Mononuclear cell (primary cell): ENCODE data around the gene TEK. TPM values are rescaled to one million over a fixed set of nuclear protein-coding genes. Genes with fewer than 3 reads are reported as not detected.

Experiments
- H3K27me3 ChIP-seq: 2 replicates; pipeline ENCODE4 v1.6.0; 2011; ENCODE audit warnings: low read length, control low read depth; ENCODE audit not compliant: insufficient read depth
- H3K4me1 ChIP-seq: 2 replicates; pipeline ENCODE4 v1.5.1; 2011; ENCODE audit warnings: mild to moderate bottlenecking, low read length, control low read depth; ENCODE audit not compliant: insufficient read depth
- H3K4me3 ChIP-seq: 2 replicates; pipeline ENCODE4 v1.5.1; 2011; ENCODE audit warnings: mild to moderate bottlenecking, low read length, moderate library complexity
- H3K9me3 ChIP-seq: 2 replicates; pipeline ENCODE4 v1.5.1; 2011; ENCODE audit warnings: low read depth, mild to moderate bottlenecking, control low read depth, low read length
- total RNA-seq: library from RNA; depleted of rRNA; stranded (reverse); fragments of >200 nt; gene quantifications from one replicate; pipeline ENCODE4 v1.2.3, GENCODE V29; 2012

The TEK gene
- total RNA-seq, 1 donor = under 0.01 TPM

GRCh38 chr9:27276193-27277030 lies 167.4 kb downstream of the TEK start:
- H3K4me1 ChIP-seq = no peaks in the 10 kb centered on the region
- H3K4me3 ChIP-seq = no peak overlapping the region
- H3K9me3 ChIP-seq = no peaks in the 10 kb centered on the region
- no peaks in the 10 kb centered on the region for H3K27me3 ChIP-seq

GRCh38 chr9:27278374-27278773 lies 169.3 kb downstream of the TEK start:
- H3K27me3 ChIP-seq = no peaks in the 10 kb centered on the region
- H3K4me3 ChIP-seq = no peak overlapping the region
- no peaks in the 10 kb centered on the region for H3K4me1 ChIP-seq
- H3K9me3 ChIP-seq = no peaks in the 10 kb centered on the region

DNA sequence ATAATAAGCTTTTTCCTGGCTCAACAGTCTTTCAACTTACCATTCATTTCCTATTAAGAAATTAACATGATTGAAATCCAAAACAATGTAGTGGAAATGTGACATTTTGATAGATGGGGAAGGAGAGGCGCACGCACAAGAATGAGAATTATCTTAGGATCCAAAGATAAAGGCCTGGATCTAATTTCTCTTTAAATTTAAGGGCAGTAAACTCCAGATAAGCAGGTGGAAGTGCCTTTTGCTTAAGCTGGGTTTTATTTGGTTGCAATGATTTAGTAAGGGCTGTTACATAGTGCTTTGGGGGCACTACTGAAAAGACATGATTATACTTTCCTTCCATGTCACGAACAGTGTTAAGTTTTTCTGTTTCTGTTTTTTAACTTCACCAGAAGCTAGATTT lies 170.6 kb downstream of the TEK start:
- Histone ChIP-seq H3K4me1 (no peaks in the 10 kb centered on the region), H3K9me3 (no peaks in the 10 kb centered on the region), H3K4me3 (no peak overlapping the region), H3K27me3 (no peaks in the 10 kb centered on the region)

Other genes starting within 250 kb of the TEK start
- gene CAAP1, start 216.4 kb upstream of the TEK start, total RNA-seq = 25.5 TPM
- 38.1 TPM for gene PLAA, start 162.0 kb upstream of the TEK start, total RNA-seq
- 6.2 TPM for gene IFT74, start 152.8 kb upstream of the TEK start, total RNA-seq
- not detected for gene LRRC19, start 103.6 kb upstream of the TEK start, total RNA-seq
- not detected for gene EQTN, start 187.9 kb downstream of the TEK start, total RNA-seq